Uterus (tissue), 4 donors: ENCODE measurements around the gene PIK3CD. TPM values are rescaled to one million over a fixed set of nuclear protein-coding genes. Genes with fewer than 3 reads are reported as not detected.

Source experiments
- DNase-seq, 2 donors: peaks; one replicate each; pipeline ENCODE4 v3.0.0-alpha.2; 2019 to 2020
- H3K27ac ChIP-seq, 2 donors: fragments of 200-600 bp; sonication (generic); 1 replicate in 1 of 2; 2 replicates in 1 of 2; pipeline ENCODE4 v1.5.1; 2016 to 2018
- H3K27me3 ChIP-seq, 2 donors: fragments of 200-600 bp; sonication (generic); one replicate each; pipeline ENCODE4 v1.5.1; 2018 to 2019; ENCODE audit warnings: control low read depth in 1 of 2
- H3K36me3 ChIP-seq, 2 donors: fragments of 200-600 bp; sonication (generic); one replicate each; pipeline ENCODE4 v1.5.1; 2019; ENCODE audit warnings: control low read depth in 1 of 2
- H3K4me1 ChIP-seq, 2 donors: fragments of 200-600 bp; sonication (generic); one replicate each; pipeline ENCODE4 v1.5.1; 2018 to 2019; ENCODE audit warnings: control low read depth in 1 of 2
- H3K4me3 ChIP-seq, 2 donors: fragments of 200-600 bp; sonication (generic); 1 replicate in 1 of 2; 2 replicates in 1 of 2; pipeline ENCODE4 v1.5.1; 2018 to 2019; ENCODE audit warnings: mild to moderate bottlenecking in 1 of 2
- H3K9me3 ChIP-seq, 2 donors: fragments of 200-600 bp; sonication (generic); one replicate each; pipeline ENCODE4 v1.5.1; 2019; ENCODE audit warnings: control low read depth in 1 of 2
- POLR2A ChIP-seq, 2 donors: fragments of 450-650 bp; IDR thresholded peaks; one replicate each; pipeline ENCODE4 v1.6.1; 2016; ENCODE audit warnings: antibody characterized with exemption in 2 of 2, mild to moderate bottlenecking in 1 of 2, moderate library complexity in 1 of 2
- intact Hi-C: fragments of 100-400 bp; cut with DNase I; formaldehyde crosslinking; loops from one replicate; pipeline ENCODE4 v1.15.1; 2023; ENCODE audit warnings: low total_unique reads
- total RNA-seq, 4 donors: library from RNA; depleted of rRNA in 3 of 4; stranded (reverse); fragments of >200 nt in 3 of 4; gene quantifications; one replicate each; pipeline versions ENCODE4 v1.1.0 to v1.2.4, GENCODE V29; 2014 to 2023
- TF ChIP-seq, protein P1 (sequence below), 4 experiments: fragments of 200-600 bp in 2 of 4; fragments of 450-650 bp in 2 of 4; sonication (generic) in 2 of 4; IDR thresholded peaks; one replicate each; pipeline ENCODE4 v1.5.1; 2016 to 2019; ENCODE audit warnings: antibody characterized with exemption in 4 of 4, mild to moderate bottlenecking in 2 of 4, moderate library complexity in 1 of 4
- donor health status: DM: yes; HTN: yes; CAD: no.

PIK3CD gene
- total RNA-seq, 4 donors from 2014 or later: 4.6 to 9.7 (median 7.4) TPM

DNA sequence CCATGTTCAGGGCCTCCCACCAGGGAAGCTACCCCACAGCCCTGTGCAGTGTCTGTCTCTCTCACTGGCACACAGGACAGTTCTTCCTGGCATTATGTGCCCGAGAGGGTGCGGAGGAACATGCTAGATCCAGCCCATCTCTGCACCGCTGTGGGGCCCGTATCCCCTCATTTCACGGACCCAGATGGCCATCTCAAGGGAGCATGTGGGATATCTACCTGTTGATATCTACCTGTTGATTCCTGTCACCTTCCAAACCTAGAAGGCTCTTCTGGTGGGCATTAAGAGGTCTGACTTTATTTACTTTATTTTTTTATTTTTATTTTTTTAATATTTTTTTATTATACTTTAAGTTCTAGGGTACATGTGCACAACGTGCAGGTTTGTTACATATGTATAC, 11.7 kb downstream of the PIK3CD start:
- TF ChIP-seq POLR2A (IDR thresholded peaks at IDR 0.05): no peak

DNA sequence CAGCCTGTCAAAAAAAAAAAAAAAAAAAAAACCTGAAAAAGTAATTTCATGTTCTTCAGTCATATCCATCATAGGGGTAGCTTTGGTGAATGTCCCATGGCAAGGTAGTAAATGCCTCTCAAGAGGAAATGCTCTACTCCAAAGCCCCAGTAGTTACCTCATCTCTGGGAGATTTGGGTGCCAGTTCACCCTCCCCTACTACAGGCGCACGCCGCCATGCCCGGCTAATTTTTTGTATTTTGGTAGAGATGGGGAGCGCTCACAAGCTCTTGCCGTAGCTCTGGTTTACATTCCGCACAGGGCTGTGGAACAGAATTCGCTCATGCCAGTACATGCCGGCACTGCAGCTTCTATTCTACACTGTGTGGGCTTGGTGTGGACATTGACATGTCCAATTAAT, 13.7 kb downstream of the PIK3CD start:
- no peak overlapping the region for H3K4me3 ChIP-seq
- no peaks in the 10 kb centered on the region for H3K9me3 ChIP-seq
- H3K4me1 ChIP-seq: no peaks in the 10 kb centered on the region
- no peaks in the 10 kb centered on the region for H3K27me3 ChIP-seq
- no peak overlapping the region for H3K27ac ChIP-seq
- no peaks in the 10 kb centered on the region for H3K36me3 ChIP-seq
- no peak for DNase-seq
- TF ChIP-seq POLR2A (IDR thresholded peaks at IDR 0.05): no peak
- TF ChIP-seq, protein P1, sequence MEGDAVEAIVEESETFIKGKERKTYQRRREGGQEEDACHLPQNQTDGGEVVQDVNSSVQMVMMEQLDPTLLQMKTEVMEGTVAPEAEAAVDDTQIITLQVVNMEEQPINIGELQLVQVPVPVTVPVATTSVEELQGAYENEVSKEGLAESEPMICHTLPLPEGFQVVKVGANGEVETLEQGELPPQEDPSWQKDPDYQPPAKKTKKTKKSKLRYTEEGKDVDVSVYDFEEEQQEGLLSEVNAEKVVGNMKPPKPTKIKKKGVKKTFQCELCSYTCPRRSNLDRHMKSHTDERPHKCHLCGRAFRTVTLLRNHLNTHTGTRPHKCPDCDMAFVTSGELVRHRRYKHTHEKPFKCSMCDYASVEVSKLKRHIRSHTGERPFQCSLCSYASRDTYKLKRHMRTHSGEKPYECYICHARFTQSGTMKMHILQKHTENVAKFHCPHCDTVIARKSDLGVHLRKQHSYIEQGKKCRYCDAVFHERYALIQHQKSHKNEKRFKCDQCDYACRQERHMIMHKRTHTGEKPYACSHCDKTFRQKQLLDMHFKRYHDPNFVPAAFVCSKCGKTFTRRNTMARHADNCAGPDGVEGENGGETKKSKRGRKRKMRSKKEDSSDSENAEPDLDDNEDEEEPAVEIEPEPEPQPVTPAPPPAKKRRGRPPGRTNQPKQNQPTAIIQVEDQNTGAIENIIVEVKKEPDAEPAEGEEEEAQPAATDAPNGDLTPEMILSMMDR (IDR thresholded peaks at IDR 0.05): no peak
- intact Hi-C loops: no loop called here

More for the DNA sequence above, 11.7 kb downstream of the PIK3CD start:
- no peaks in the 10 kb centered on the region for H3K36me3 ChIP-seq
- H3K4me3 ChIP-seq: no peak overlapping the region
- H3K4me1 ChIP-seq: no peaks in the 10 kb centered on the region
- no peaks in the 10 kb centered on the region for H3K27me3 ChIP-seq
- no peak overlapping the region for H3K27ac ChIP-seq
- DNase-seq: no peak
- no peaks in the 10 kb centered on the region for H3K9me3 ChIP-seq
- intact Hi-C loops: no loop called here

DNA sequence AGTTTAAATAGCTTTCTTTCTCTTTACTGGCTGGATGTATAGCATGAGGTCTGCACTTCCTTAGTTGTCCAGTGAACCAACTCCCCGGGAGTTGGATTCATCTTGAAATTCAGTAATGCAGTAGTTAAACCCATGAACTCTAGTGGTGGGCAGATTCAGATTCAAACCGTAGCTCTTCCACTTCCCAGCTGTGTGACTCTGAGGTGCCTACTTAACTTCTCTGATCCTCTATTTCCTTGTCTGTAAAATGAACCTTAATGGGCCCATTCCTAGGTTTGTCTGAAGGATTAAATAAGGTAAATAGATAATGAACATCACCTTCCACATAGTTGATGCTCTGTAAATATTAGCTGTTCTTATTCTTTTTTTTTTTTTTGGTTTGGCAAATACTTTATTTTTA, 16.5 kb downstream of the PIK3CD start:
- H3K4me1 ChIP-seq: no peaks in the 10 kb centered on the region
- H3K4me3 ChIP-seq: no peak overlapping the region
- DNase-seq: no peak
- intact Hi-C loops: no loop called here
- no peak for TF ChIP-seq POLR2A (IDR thresholded peaks at IDR 0.05)
- H3K9me3 ChIP-seq: no peaks in the 10 kb centered on the region
- H3K27me3 ChIP-seq: no peaks in the 10 kb centered on the region
- H3K36me3 ChIP-seq: no peaks in the 10 kb centered on the region
- H3K27ac ChIP-seq: no peak overlapping the region

DNA sequence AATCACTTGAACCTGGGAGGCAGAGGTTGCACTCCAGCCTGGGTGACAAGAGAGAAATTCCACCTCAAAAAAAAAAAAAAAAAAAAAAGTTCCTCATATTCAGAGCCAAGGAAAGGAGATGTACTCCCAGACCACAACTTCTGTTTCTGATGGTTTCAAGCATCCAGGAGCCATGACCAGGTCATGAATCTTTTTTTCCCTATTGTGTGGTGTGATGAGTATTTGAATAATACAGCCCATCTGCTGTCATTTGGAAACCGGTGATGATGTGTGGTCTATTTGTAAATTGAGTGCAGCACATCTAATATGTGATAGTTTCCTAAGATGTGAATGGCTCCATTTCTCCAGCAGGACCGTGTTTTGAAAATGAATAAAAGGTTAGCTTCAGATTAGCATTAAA, 18.6 kb downstream of the PIK3CD start:
- Histone ChIP-seq H3K36me3 (no peaks in the 10 kb centered on the region), H3K4me3 (no peak overlapping the region), H3K27ac (no peak overlapping the region), H3K27me3 (no peaks in the 10 kb centered on the region), H3K4me1 (no peaks in the 10 kb centered on the region), H3K9me3 (no peaks in the 10 kb centered on the region)
- no peak for DNase-seq
- intact Hi-C loops: no loop called here
- TF ChIP-seq POLR2A (IDR thresholded peaks at IDR 0.05): no peak
- TF ChIP-seq, protein P1 (IDR thresholded peaks at IDR 0.05): no peak

DNA sequence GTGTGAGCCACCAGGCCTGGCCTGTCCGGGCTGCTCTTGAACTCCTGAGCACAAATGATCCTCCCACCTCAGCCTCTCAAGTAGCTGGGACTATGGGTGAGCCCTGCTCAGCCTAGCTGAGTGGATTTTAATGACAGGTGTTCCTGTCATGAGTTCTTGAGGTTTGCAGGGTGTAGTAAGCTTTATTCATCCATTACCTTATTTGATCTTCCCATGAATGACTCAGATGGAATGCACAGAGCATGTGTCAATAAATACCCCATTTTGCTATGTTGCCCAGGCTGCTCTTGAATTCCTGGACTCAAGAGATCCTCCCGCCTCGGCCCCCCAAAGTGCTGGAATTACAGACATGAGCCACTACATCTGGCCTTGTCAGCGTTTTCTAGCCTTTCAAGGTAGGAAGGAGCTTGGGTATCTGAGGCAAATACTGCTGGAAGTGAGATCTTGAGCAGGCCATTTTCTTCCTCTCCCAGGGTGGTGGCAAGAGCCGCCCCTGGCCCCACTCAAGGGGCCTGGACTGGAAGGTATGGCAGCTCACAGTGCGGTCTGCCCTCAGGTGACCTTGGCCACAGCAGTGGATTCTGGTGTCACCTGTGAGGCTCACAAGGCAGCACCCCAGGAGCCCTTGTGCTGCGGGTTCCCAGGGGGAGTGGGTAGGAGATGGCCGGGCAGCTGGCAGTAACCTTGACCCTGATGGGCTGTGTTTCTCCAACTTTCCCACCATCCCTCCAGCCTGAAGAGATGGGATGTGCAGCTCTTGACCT, 20.0 kb downstream of the PIK3CD start:
- Histone ChIP-seq H3K27me3 (no peaks in the 10 kb centered on the region), H3K27ac (no peak overlapping the region), H3K9me3 (no peaks in the 10 kb centered on the region), H3K36me3 (no peaks in the 10 kb centered on the region), H3K4me3 (no peak overlapping the region), H3K4me1 (no peaks in the 10 kb centered on the region)
- TF ChIP-seq POLR2A (IDR thresholded peaks at IDR 0.05): no peak
- intact Hi-C loops: no loop called here
- DNase-seq: no peak

DNA sequence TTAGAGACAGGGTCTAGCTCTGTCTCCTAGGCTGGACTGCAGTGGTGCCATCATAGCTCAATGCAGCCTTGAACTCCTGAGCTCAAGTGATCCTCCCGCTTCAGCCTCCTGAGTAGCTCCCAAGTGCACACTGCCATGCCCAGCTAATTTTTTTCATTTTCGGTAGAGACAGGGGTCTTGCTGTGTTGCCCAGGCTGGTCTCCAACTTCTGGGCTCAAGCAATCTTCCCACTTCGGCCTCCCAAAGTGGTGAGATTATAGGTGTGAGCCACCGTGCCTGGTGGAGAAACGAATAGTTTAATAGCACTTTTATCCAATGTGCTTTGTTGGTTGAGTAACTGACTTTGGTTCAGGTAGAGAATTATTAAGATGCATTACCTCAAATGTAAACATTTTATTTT, 20.9 kb downstream of the PIK3CD start:
- TF ChIP-seq, protein P1 (IDR thresholded peaks at IDR 0.05): no peak
- no peak for TF ChIP-seq POLR2A (IDR thresholded peaks at IDR 0.05)
- DNase-seq: no peak
- Histone ChIP-seq H3K36me3 (no peaks in the 10 kb centered on the region), H3K4me3 (no peak overlapping the region), H3K27ac (no peak overlapping the region), H3K27me3 (no peaks in the 10 kb centered on the region), H3K4me1 (no peaks in the 10 kb centered on the region), H3K9me3 (no peaks in the 10 kb centered on the region)
- intact Hi-C loops: no loop called here
